ENCODE data around the gene KLK6. TPM values are rescaled to one million over a fixed set of nuclear protein-coding genes. Genes with fewer than 3 reads are reported as not detected.

KLK6 gene
- total and polyA plus RNA-seq, 4 donors: not detected

DNA sequence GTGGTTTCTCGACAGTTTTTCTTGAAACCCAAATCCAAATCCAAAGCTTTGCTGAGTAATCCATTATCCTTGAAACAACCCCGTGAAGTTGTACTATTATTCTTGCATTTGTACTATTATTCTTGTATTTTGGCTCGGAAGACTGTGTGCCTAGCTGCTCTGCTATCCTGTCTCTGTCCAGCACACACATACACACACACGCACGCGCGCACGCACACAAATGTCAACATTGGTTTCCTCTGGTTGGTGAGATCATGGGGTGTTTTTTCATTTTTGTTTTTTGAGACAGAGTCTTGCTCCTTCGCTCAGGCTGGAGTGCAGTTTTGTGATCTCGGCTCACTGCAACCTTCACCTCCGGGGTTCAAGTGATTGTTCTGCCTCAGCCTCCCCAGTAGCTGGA lies 43.2 kb downstream of the KLK6 start:
- H3K9me3 ChIP-seq (ENCODE audit: control insufficient read depth in 4 of 4, low read length in 3 of 4): no peaks in the 10 kb centered on the region
- peaks cover 0 to 5% (median 0%) of the 10 kb centered on the region in 4 donors for H3K27me3 ChIP-seq (ENCODE audit: control insufficient read depth in 4 of 4, insufficient read depth in 4 of 4, low read length in 3 of 4)
- no peak for TF ChIP-seq TAF1 (conservative IDR thresholded peaks at IDR 0.05)
- TF ChIP-seq GABPA (IDR thresholded peaks at IDR 0.05 in 1 of 2, conservative IDR thresholded peaks at IDR 0.05 in 1 of 2): no peak
- no peak for TF ChIP-seq HNF4A (conservative IDR thresholded peaks at IDR 0.05)
- TF ChIP-seq, protein P1, sequence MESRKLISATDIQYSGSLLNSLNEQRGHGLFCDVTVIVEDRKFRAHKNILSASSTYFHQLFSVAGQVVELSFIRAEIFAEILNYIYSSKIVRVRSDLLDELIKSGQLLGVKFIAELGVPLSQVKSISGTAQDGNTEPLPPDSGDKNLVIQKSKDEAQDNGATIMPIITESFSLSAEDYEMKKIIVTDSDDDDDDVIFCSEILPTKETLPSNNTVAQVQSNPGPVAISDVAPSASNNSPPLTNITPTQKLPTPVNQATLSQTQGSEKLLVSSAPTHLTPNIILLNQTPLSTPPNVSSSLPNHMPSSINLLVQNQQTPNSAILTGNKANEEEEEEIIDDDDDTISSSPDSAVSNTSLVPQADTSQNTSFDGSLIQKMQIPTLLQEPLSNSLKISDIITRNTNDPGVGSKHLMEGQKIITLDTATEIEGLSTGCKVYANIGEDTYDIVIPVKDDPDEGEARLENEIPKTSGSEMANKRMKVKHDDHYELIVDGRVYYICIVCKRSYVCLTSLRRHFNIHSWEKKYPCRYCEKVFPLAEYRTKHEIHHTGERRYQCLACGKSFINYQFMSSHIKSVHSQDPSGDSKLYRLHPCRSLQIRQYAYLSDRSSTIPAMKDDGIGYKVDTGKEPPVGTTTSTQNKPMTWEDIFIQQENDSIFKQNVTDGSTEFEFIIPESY (IDR thresholded peaks at IDR 0.05): no peak
- no peak for TF ChIP-seq HNF4G (IDR thresholded peaks at IDR 0.05)
- TF ChIP-seq, protein P2, sequence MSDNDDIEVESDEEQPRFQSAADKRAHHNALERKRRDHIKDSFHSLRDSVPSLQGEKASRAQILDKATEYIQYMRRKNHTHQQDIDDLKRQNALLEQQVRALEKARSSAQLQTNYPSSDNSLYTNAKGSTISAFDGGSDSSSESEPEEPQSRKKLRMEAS (IDR thresholded peaks at IDR 0.05): no peak
- TF ChIP-seq FOXA2 (IDR thresholded peaks at IDR 0.05): no peak
- no peaks in the 10 kb centered on the region for H3K36me3 ChIP-seq (ENCODE audit: control insufficient read depth in 4 of 4, insufficient read depth in 3 of 4, low read depth in 1 of 4, low read length in 3 of 4)
- no peak overlapping the region for H3K9ac ChIP-seq (ENCODE audit: low read depth in 1 of 2, low read length in 2 of 2)
- WGBS: 73% methylated on average over 11 of the region's 11 CpGs
- H3K27ac ChIP-seq (ENCODE audit: low read depth in 1 of 2, low read length in 2 of 2): no peak overlapping the region
- H3K4me3 ChIP-seq (ENCODE audit: low read depth in 1 of 3, low read length in 3 of 3): no peak overlapping the region
- no peaks in the 10 kb centered on the region for H3K4me1 ChIP-seq (ENCODE audit: control insufficient read depth in 4 of 4, insufficient read depth in 4 of 4, low read length in 3 of 4)
- no peak for DNase-seq (ENCODE audit: low spot score)

DNA sequence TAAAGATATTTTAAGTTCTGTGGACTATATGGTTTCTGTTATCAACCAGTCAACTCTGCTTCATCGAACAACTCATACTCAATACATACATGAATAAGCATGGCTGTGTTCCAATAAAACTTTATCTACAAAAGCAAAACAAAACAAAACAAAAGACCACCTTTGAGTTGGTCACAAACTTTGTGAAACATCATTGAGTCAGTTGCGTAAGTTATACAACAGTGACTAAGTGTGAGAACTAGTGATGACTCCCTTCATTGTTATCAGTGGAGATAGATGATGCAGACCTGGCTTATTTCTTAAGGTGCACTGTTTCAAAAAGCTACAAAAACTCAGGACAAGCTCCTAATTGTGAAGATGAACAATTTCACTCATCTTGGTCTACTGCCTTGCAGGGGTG lies 43.7 kb downstream of the KLK6 start:
- H3K9me3 ChIP-seq (ENCODE audit: control insufficient read depth in 4 of 4, low read length in 3 of 4): no peaks in the 10 kb centered on the region
- WGBS: 86% methylated on average over 2 of the region's 2 CpGs
- TF ChIP-seq TAF1 (conservative IDR thresholded peaks at IDR 0.05) (no peak), NR2F2 (IDR thresholded peaks at IDR 0.05) (no peak), JUND (IDR thresholded peaks at IDR 0.05) (no peak), SP1 (IDR thresholded peaks at IDR 0.05) (no peak), EGR1 (IDR thresholded peaks at IDR 0.05; ENCODE audit: low read depth in 2 of 2) (no peak), FOXA1 (IDR thresholded peaks at IDR 0.05) (no peak), HNF4G (IDR thresholded peaks at IDR 0.05) (no peak), RXRA (IDR thresholded peaks at IDR 0.05) (no peak), YY1 (IDR thresholded peaks at IDR 0.05) (no peak), GABPA (IDR thresholded peaks at IDR 0.05 in 1 of 2, conservative IDR thresholded peaks at IDR 0.05 in 1 of 2) (no peak), RAD21 (IDR thresholded peaks at IDR 0.05) (no peak), FOXA2 (IDR thresholded peaks at IDR 0.05) (no peak), HNF4A (conservative IDR thresholded peaks at IDR 0.05) (no peak)
- TF ChIP-seq, protein P3, sequence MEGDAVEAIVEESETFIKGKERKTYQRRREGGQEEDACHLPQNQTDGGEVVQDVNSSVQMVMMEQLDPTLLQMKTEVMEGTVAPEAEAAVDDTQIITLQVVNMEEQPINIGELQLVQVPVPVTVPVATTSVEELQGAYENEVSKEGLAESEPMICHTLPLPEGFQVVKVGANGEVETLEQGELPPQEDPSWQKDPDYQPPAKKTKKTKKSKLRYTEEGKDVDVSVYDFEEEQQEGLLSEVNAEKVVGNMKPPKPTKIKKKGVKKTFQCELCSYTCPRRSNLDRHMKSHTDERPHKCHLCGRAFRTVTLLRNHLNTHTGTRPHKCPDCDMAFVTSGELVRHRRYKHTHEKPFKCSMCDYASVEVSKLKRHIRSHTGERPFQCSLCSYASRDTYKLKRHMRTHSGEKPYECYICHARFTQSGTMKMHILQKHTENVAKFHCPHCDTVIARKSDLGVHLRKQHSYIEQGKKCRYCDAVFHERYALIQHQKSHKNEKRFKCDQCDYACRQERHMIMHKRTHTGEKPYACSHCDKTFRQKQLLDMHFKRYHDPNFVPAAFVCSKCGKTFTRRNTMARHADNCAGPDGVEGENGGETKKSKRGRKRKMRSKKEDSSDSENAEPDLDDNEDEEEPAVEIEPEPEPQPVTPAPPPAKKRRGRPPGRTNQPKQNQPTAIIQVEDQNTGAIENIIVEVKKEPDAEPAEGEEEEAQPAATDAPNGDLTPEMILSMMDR (IDR thresholded peaks at IDR 0.05; ENCODE audit: low read depth, low read length, missing input control): no peak
- TF ChIP-seq, protein P1 (IDR thresholded peaks at IDR 0.05): no peak
- TF ChIP-seq, protein P4, sequence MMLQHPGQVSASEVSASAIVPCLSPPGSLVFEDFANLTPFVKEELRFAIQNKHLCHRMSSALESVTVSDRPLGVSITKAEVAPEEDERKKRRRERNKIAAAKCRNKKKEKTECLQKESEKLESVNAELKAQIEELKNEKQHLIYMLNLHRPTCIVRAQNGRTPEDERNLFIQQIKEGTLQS (IDR thresholded peaks at IDR 0.05): no peak
- TF ChIP-seq, protein P5, sequence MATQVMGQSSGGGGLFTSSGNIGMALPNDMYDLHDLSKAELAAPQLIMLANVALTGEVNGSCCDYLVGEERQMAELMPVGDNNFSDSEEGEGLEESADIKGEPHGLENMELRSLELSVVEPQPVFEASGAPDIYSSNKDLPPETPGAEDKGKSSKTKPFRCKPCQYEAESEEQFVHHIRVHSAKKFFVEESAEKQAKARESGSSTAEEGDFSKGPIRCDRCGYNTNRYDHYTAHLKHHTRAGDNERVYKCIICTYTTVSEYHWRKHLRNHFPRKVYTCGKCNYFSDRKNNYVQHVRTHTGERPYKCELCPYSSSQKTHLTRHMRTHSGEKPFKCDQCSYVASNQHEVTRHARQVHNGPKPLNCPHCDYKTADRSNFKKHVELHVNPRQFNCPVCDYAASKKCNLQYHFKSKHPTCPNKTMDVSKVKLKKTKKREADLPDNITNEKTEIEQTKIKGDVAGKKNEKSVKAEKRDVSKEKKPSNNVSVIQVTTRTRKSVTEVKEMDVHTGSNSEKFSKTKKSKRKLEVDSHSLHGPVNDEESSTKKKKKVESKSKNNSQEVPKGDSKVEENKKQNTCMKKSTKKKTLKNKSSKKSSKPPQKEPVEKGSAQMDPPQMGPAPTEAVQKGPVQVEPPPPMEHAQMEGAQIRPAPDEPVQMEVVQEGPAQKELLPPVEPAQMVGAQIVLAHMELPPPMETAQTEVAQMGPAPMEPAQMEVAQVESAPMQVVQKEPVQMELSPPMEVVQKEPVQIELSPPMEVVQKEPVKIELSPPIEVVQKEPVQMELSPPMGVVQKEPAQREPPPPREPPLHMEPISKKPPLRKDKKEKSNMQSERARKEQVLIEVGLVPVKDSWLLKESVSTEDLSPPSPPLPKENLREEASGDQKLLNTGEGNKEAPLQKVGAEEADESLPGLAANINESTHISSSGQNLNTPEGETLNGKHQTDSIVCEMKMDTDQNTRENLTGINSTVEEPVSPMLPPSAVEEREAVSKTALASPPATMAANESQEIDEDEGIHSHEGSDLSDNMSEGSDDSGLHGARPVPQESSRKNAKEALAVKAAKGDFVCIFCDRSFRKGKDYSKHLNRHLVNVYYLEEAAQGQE (IDR thresholded peaks at IDR 0.05): no peak
- TF ChIP-seq, protein P2 (IDR thresholded peaks at IDR 0.05): no peak
- no peaks in the 10 kb centered on the region for H3K36me3 ChIP-seq (ENCODE audit: control insufficient read depth in 4 of 4, insufficient read depth in 3 of 4, low read depth in 1 of 4, low read length in 3 of 4)
- no peaks in the 10 kb centered on the region for H3K4me1 ChIP-seq (ENCODE audit: control insufficient read depth in 4 of 4, insufficient read depth in 4 of 4, low read length in 3 of 4)
- no peak overlapping the region for H3K4me3 ChIP-seq (ENCODE audit: low read depth in 1 of 3, low read length in 3 of 3)
- DNase-seq (ENCODE audit: low spot score): no peak
- no peak overlapping the region for H3K9ac ChIP-seq (ENCODE audit: low read depth in 1 of 2, low read length in 2 of 2)
- no peak overlapping the region for H3K27ac ChIP-seq (ENCODE audit: low read depth in 1 of 2, low read length in 2 of 2)
- peaks cover 0 to 5% (median 0%) of the 10 kb centered on the region in 4 donors for H3K27me3 ChIP-seq (ENCODE audit: control insufficient read depth in 4 of 4, insufficient read depth in 4 of 4, low read length in 3 of 4)

Data from liver (tissue), 9 donors.